ENCODE data around the gene HSDL1. TPM values are rescaled to one million over a fixed set of nuclear protein-coding genes. Genes with fewer than 3 reads are reported as not detected.

The HSDL1 gene
- total and polyA plus RNA-seq, 2 of the 8 experiments (the other 6 are each of a cell fraction or from before 2014, with no cell fraction given), result 25.0 to 55.7 TPM

DNA sequence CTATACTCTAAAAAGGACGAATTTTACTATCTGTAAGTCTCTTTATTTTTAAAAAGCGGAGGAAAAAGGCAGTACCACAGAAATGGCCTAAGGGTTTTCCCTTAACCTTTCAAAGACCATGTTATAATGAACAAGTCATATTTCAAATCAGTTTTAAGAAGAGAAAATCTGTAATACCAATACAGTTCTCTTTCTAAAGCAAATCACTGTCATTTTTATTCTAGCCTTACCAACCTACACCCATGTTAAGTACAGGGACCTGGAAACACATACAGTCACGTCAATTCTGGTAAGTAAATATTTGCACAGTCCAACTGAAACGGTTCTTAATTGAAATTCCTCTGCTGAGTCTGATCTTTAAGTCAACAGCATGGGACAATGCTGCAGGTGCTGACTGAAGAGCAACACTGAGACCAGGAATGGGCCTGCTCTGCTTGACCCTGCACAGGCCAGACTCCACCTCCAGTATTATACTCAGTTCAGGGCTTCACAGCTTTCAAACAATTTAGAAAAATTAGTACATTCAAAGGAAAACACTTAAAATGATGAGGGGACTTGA, 48.5 kb downstream of the HSDL1 start:
- ChIA-PET CTCF (ENCODE audit: partially characterized antibody) (interaction anchor here (0.9 to 2.9 kb wide), 5 partner anchors 12 to 388 kb away, joined by 3 to 11 read pairs (median 5); no protein-coding TSS in a partner anchor), POLR2A (ENCODE audit: partially characterized antibody) (interaction anchor here (0.8 kb wide), 1 partner anchor 10 kb away, joined by 4 read pairs; no protein-coding TSS in a partner anchor)
- Histone ChIP-seq H2AFZ (ENCODE audit: low read length) (no peak overlapping the region), H3K36me3 (ENCODE audit: control insufficient read depth in 2 of 4, insufficient read depth in 4 of 4, low read length in 3 of 4) (peaks cover 10 to 56% (median 32%) of the 10 kb centered on the region in 4 experiments), H3K23me2 (ENCODE audit: low read depth, low read length) (no peaks in the 10 kb centered on the region; the same call in 1 of the 2 replicates), H2BK12ac (ENCODE audit: low read depth, low read length) (no peak overlapping the region), H2AK5ac (ENCODE audit: low read depth, low read length) (no peak overlapping the region), H3K4me2 (ENCODE audit: insufficient read depth in 1 of 2, low read depth in 2 of 2, low read length in 2 of 2) (no peak overlapping the region), H2BK20ac (ENCODE audit: low read length) (no peak overlapping the region), H2BK120ac (replicated peaks; ENCODE audit: low read depth, low read length) (no peak overlapping the region), H3K18ac (ENCODE audit: extremely low read depth, low read length) (no peak overlapping the region), H3K9ac (replicated peaks in 1 of 4; ENCODE audit: extremely low read depth in 1 of 4, low read depth in 3 of 4, low read length in 3 of 4) (no peak overlapping the region), H4K8ac (ENCODE audit: extremely low read depth, insufficient read depth, low read length) (no peak overlapping the region), H3K79me1 (ENCODE audit: low read depth, low read length) (no peaks in the 10 kb centered on the region), H3K23ac (ENCODE audit: insufficient read length) (no peak overlapping the region), H4K91ac (replicated peaks; ENCODE audit: insufficient read length, low read length) (no peak overlapping the region), H3K9me3 (ENCODE audit: insufficient read depth in 2 of 2, low read depth in 1 of 2, low read length in 1 of 2) (no peaks in the 10 kb centered on the region), H3K4ac (replicated peaks; ENCODE audit: insufficient read length, low read depth, low read length) (no peak overlapping the region), H2BK5ac (ENCODE audit: low read depth, low read length) (no peak overlapping the region), H3K79me2 (ENCODE audit: control insufficient read depth in 1 of 2, insufficient read depth in 2 of 2, low read length in 2 of 2) (0 out of 4 replicates have a peak, but pooled peaks cover 0 to 2% of the 10 kb centered on the region in 2 experiments), H3K56ac (replicated peaks; ENCODE audit: insufficient read length, low read depth, low read length) (no peak overlapping the region), H4K20me1 (replicated peaks in 1 of 2; ENCODE audit: control insufficient read depth in 1 of 2, insufficient read depth in 2 of 2, low read length in 2 of 2) (peaks cover 0 to 6% of the 10 kb centered on the region in 2 experiments), H2BK15ac (ENCODE audit: low read length) (no peak overlapping the region), H3K27me3 (replicated peaks in 1 of 4; ENCODE audit: control insufficient read depth in 3 of 4, extremely low read depth in 1 of 4, insufficient read depth in 3 of 4, low read length in 3 of 4) (no peaks in the 10 kb centered on the region), H3K4me1 (replicated peaks in 1 of 4; ENCODE audit: control insufficient read depth in 3 of 4, insufficient read depth in 4 of 4, low read length in 3 of 4) (no peaks in the 10 kb centered on the region), H3K4me3 (ENCODE audit: extremely low read depth in 1 of 4, insufficient read depth in 2 of 4, low read depth in 3 of 4, low read length in 4 of 4) (no peak overlapping the region), H4K5ac (ENCODE audit: insufficient read length, low read depth, low read length) (no peak overlapping the region), H3K14ac (ENCODE audit: insufficient read length) (no peak overlapping the region), H3K27ac (ENCODE audit: low read depth, low read length) (no peak overlapping the region)
- no peak for FAIRE-seq
- DNase-seq (ENCODE audit: low read depth in 1 of 2, low spot score in 2 of 2), result no peak
- 82% methylated on average over 4 of the region's 4 CpGs; no CpG with 5 or more reads in 1 of the 2 experiments for WGBS, 2 experiments (ENCODE audit: extremely low coverage in 1 of 2, insufficient coverage in 1 of 2, insufficient read length in 1 of 2, insufficient replicate concordance in 2 of 2, low coverage in 1 of 2, low lambda C conversion rate in 2 of 2, missing lambda C conversion rate in 1 of 2)
- no peak for TF ChIP-seq RAD21 (IDR thresholded peaks at IDR 0.05 in 1 of 2, conservative IDR thresholded peaks at IDR 0.05 in 1 of 2; ENCODE audit: low read depth in 2 of 2, low read length in 2 of 2)
- no peak for TF ChIP-seq ZNF274 (IDR thresholded peaks at IDR 0.05; ENCODE audit: borderline replicate concordance, extremely low read depth, low read length)
- no peak for TF ChIP-seq SP4 (IDR thresholded peaks at IDR 0.05; ENCODE audit: low read length)
- TF ChIP-seq, protein P1, sequence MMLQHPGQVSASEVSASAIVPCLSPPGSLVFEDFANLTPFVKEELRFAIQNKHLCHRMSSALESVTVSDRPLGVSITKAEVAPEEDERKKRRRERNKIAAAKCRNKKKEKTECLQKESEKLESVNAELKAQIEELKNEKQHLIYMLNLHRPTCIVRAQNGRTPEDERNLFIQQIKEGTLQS (IDR thresholded peaks at IDR 0.05; ENCODE audit: insufficient read depth, low read depth, low read length), result no peak
- TF ChIP-seq HDAC2 (IDR thresholded peaks at IDR 0.05; ENCODE audit: borderline replicate concordance in 1 of 2, low read depth in 2 of 2, low read length in 2 of 2), result no peak
- no peak for TF ChIP-seq KDM1A (IDR thresholded peaks at IDR 0.05; ENCODE audit: borderline replicate concordance, low read length)
- no peak for TF ChIP-seq SIX5 (IDR thresholded peaks at IDR 0.05; ENCODE audit: low read depth, low read length)
- TF ChIP-seq, protein P2, sequence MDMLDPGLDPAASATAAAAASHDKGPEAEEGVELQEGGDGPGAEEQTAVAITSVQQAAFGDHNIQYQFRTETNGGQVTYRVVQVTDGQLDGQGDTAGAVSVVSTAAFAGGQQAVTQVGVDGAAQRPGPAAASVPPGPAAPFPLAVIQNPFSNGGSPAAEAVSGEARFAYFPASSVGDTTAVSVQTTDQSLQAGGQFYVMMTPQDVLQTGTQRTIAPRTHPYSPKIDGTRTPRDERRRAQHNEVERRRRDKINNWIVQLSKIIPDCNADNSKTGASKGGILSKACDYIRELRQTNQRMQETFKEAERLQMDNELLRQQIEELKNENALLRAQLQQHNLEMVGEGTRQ (IDR thresholded peaks at IDR 0.05; ENCODE audit: low read length), result no peak
- TF ChIP-seq EP300 (IDR thresholded peaks at IDR 0.05; ENCODE audit: borderline replicate concordance in 1 of 2, low read depth in 2 of 2, low read length in 2 of 2), result no peak
- no peak for TF ChIP-seq RXRA (IDR thresholded peaks at IDR 0.05; ENCODE audit: insufficient read depth, low read depth, low read length)
